Liver (tissue), 3 donors: ENCODE data around the gene USP48.

Experiments
- ATF3 ChIP-seq: IDR thresholded peaks from 2 replicates; pipeline ENCODE4 v1.6.1; 2016; ENCODE audit warnings: antibody characterized with exemption
- EGR1 ChIP-seq, 2 donors: IDR thresholded peaks; 2 replicates each; pipeline ENCODE4 v1.6.1; 2016 to 2018; ENCODE audit warnings: antibody characterized with exemption in 2 of 2, low read depth in 2 of 2
- JUND ChIP-seq, 2 donors: IDR thresholded peaks; 2 replicates each; pipeline ENCODE4 v1.6.1; 2016; ENCODE audit warnings: antibody characterized with exemption in 2 of 2
- RAD21 ChIP-seq, 2 donors: IDR thresholded peaks; 2 replicates each; pipeline ENCODE4 v1.6.1; 2016; ENCODE audit warnings: antibody characterized with exemption in 2 of 2, mild to moderate bottlenecking in 2 of 2
- RXRA ChIP-seq, 2 donors: IDR thresholded peaks; 2 replicates each; pipeline ENCODE4 v1.6.1; 2017 to 2018; ENCODE audit warnings: antibody characterized with exemption in 2 of 2, mild to moderate bottlenecking in 1 of 2
- SP1 ChIP-seq: IDR thresholded peaks from 2 replicates; pipeline ENCODE4 v1.6.1; 2018; ENCODE audit warnings: antibody characterized with exemption, mild to moderate bottlenecking
- TAF1 ChIP-seq: conservative IDR thresholded peaks from 2 replicates; pipeline ENCODE4 v1.6.1; 2016; ENCODE audit warnings: antibody characterized with exemption, mild to moderate bottlenecking
- YY1 ChIP-seq: IDR thresholded peaks from 2 replicates; pipeline ENCODE4 v1.6.1; 2016; ENCODE audit warnings: antibody characterized with exemption, mild to moderate bottlenecking
- TF ChIP-seq, protein P1 (sequence below): IDR thresholded peaks from 2 replicates; pipeline ENCODE4 v1.6.1; 2016; ENCODE audit warnings: antibody characterized with exemption
- TF ChIP-seq, protein P2 (sequence below): IDR thresholded peaks from 2 replicates; pipeline ENCODE4 v1.6.1; 2016; ENCODE audit warnings: antibody characterized with exemption
- TF ChIP-seq, protein P3 (sequence below): fragments of 150-350 bp; IDR thresholded peaks from 2 replicates; pipeline ENCODE4 v1.5.1; 2017; ENCODE audit warnings: improper control_type of control experiment, low read depth, low read length; ENCODE audit not compliant: missing input control
- TF ChIP-seq, protein P4 (sequence below): IDR thresholded peaks from 2 replicates; pipeline ENCODE4 v1.6.1; 2016; ENCODE audit warnings: antibody characterized with exemption, mild to moderate bottlenecking
- donor health status: healthy.
- donor health status: healthy.

DNA sequence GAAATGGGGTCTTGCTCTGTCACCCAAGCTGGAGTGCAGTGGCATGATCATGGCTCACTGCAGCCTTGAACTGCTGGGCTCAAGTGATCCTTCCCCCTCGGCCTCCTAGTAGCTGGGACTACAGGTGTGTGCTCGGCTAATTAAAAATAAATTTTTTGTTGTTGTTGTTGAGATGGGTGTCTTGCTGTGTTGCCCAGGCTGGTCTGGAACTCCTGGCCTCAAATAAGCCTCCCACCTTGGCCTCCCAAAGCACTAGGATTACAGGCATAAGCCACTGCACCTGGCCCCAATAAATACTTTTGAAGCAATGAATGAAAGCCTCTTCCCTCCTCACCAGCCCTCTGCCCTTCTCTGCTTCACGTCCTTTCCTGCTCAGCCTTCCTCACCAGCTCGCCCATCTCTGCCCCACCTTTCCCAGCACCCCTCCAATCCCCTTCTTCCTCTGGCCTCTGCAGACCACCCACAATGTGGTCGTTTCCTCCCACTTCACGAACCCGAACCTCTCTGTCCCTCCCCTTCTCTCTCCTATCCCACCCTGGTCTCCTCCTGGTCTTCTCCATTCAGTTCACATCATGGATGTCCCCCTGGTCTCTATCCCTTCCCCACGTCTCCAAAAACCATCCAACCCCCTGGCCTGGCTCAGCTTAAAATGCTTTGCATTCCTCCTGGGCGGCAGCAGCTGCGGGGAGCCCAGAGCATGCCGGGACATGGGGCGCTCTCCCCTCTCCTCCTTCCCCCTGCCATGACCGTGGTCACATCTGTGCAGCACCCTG is 152.2 kb downstream of the USP48 start:
- TF ChIP-seq, protein P1, sequence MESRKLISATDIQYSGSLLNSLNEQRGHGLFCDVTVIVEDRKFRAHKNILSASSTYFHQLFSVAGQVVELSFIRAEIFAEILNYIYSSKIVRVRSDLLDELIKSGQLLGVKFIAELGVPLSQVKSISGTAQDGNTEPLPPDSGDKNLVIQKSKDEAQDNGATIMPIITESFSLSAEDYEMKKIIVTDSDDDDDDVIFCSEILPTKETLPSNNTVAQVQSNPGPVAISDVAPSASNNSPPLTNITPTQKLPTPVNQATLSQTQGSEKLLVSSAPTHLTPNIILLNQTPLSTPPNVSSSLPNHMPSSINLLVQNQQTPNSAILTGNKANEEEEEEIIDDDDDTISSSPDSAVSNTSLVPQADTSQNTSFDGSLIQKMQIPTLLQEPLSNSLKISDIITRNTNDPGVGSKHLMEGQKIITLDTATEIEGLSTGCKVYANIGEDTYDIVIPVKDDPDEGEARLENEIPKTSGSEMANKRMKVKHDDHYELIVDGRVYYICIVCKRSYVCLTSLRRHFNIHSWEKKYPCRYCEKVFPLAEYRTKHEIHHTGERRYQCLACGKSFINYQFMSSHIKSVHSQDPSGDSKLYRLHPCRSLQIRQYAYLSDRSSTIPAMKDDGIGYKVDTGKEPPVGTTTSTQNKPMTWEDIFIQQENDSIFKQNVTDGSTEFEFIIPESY = no peak
- TF ChIP-seq, protein P2, sequence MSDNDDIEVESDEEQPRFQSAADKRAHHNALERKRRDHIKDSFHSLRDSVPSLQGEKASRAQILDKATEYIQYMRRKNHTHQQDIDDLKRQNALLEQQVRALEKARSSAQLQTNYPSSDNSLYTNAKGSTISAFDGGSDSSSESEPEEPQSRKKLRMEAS = no peak
- TF ChIP-seq, protein P3, sequence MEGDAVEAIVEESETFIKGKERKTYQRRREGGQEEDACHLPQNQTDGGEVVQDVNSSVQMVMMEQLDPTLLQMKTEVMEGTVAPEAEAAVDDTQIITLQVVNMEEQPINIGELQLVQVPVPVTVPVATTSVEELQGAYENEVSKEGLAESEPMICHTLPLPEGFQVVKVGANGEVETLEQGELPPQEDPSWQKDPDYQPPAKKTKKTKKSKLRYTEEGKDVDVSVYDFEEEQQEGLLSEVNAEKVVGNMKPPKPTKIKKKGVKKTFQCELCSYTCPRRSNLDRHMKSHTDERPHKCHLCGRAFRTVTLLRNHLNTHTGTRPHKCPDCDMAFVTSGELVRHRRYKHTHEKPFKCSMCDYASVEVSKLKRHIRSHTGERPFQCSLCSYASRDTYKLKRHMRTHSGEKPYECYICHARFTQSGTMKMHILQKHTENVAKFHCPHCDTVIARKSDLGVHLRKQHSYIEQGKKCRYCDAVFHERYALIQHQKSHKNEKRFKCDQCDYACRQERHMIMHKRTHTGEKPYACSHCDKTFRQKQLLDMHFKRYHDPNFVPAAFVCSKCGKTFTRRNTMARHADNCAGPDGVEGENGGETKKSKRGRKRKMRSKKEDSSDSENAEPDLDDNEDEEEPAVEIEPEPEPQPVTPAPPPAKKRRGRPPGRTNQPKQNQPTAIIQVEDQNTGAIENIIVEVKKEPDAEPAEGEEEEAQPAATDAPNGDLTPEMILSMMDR = no peak
- no peak for TF ChIP-seq RAD21 (IDR thresholded peaks at IDR 0.05)
- TF ChIP-seq RXRA (IDR thresholded peaks at IDR 0.05) = no peak
- no peak for TF ChIP-seq TAF1
- TF ChIP-seq ATF3 = no peak
- TF ChIP-seq YY1 = no peak
- no peak for TF ChIP-seq EGR1 (IDR thresholded peaks at IDR 0.05; ENCODE audit: low read depth in 2 of 2)
- TF ChIP-seq, protein P4, sequence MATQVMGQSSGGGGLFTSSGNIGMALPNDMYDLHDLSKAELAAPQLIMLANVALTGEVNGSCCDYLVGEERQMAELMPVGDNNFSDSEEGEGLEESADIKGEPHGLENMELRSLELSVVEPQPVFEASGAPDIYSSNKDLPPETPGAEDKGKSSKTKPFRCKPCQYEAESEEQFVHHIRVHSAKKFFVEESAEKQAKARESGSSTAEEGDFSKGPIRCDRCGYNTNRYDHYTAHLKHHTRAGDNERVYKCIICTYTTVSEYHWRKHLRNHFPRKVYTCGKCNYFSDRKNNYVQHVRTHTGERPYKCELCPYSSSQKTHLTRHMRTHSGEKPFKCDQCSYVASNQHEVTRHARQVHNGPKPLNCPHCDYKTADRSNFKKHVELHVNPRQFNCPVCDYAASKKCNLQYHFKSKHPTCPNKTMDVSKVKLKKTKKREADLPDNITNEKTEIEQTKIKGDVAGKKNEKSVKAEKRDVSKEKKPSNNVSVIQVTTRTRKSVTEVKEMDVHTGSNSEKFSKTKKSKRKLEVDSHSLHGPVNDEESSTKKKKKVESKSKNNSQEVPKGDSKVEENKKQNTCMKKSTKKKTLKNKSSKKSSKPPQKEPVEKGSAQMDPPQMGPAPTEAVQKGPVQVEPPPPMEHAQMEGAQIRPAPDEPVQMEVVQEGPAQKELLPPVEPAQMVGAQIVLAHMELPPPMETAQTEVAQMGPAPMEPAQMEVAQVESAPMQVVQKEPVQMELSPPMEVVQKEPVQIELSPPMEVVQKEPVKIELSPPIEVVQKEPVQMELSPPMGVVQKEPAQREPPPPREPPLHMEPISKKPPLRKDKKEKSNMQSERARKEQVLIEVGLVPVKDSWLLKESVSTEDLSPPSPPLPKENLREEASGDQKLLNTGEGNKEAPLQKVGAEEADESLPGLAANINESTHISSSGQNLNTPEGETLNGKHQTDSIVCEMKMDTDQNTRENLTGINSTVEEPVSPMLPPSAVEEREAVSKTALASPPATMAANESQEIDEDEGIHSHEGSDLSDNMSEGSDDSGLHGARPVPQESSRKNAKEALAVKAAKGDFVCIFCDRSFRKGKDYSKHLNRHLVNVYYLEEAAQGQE = no peak
- TF ChIP-seq JUND (IDR thresholded peaks at IDR 0.05) = no peak
- no peak for TF ChIP-seq SP1
